DND-41 (cell line): ENCODE data around the gene MBP.

ENCODE experiments used
- ATAC-seq: fragments of 200-7000 bp; cut with Tn5 transposase; 3 replicates; pipeline ENCODE4 v1.9.1; 2021; ENCODE audit warnings: low read depth; ENCODE audit not compliant: insufficient read depth
- DNase-seq: peaks from one replicate; pipeline ENCODE4 v3.0.0-alpha.2; 2020
- H2AFZ ChIP-seq: 2 replicates; pipeline ENCODE4 v1.6.0; 2012; ENCODE audit warnings: low read depth, low read length
- H3K27ac ChIP-seq: 2 replicates; pipeline ENCODE4 v1.5.1; 2012; ENCODE audit warnings: low read length, inconsistent platforms
- H3K27me3 ChIP-seq: fragments of 200-600 bp; sonication (generic); 2 replicates; pipeline ENCODE4 v1.6.0; 2012; ENCODE audit warnings: low read length, mild to moderate bottlenecking, inconsistent platforms; ENCODE audit not compliant: insufficient read depth, poor library complexity
- H3K36me3 ChIP-seq: 2 replicates; pipeline ENCODE4 v1.5.1; 2012; ENCODE audit warnings: low read length, inconsistent platforms; ENCODE audit not compliant: insufficient read depth
- H3K4me1 ChIP-seq: 2 replicates; pipeline ENCODE4 v1.5.1; 2012; ENCODE audit warnings: mild to moderate bottlenecking, low read length; ENCODE audit not compliant: insufficient read depth
- H3K4me2 ChIP-seq: 2 replicates; pipeline ENCODE4 v1.6.0; 2012; ENCODE audit warnings: mild to moderate bottlenecking, moderate library complexity, low read length, inconsistent platforms; ENCODE audit not compliant: insufficient read depth
- H3K4me3 ChIP-seq, 2 experiments: fragments of 200-600 bp in 1 of 2; shearing (Covaris generic) in 1 of 2; 2 replicates each; pipeline ENCODE4 v1.5.1; 2012 to 2016; ENCODE audit warnings: inconsistent platforms in 2 of 2, low read length in 2 of 2, mild to moderate bottlenecking in 2 of 2, low read depth in 1 of 2, moderate library complexity in 1 of 2
- H3K79me2 ChIP-seq: 2 replicates; pipeline ENCODE4 v1.6.0; 2012; ENCODE audit warnings: low read length, inconsistent platforms; ENCODE audit not compliant: insufficient read depth
- H3K9ac ChIP-seq: 2 replicates; pipeline ENCODE4 v1.6.0; 2012; ENCODE audit warnings: low read depth, mild to moderate bottlenecking, inconsistent platforms, low read length, moderate library complexity
- H3K9me3 ChIP-seq: 2 replicates; pipeline ENCODE4 v1.5.1; 2012; ENCODE audit warnings: low read length, moderate library complexity, mild to moderate bottlenecking, inconsistent platforms; ENCODE audit not compliant: insufficient read depth, severe bottlenecking
- H4K20me1 ChIP-seq: 2 replicates; pipeline ENCODE4 v1.6.0; 2012; ENCODE audit warnings: low read length; ENCODE audit not compliant: insufficient read depth
- CTCF ChIP-seq: IDR thresholded peaks from 2 replicates; pipeline ENCODE4 v1.5.1; 2012; ENCODE audit warnings: borderline replicate concordance, low read length, moderate library complexity, mild to moderate bottlenecking; ENCODE audit not compliant: poor library complexity, severe bottlenecking; ENCODE audit errors: extremely low read depth
- EZH2 ChIP-seq: IDR thresholded peaks from 3 replicates; pipeline ENCODE4 v1.6.1; 2012; ENCODE audit warnings: borderline replicate concordance, low read depth, mild to moderate bottlenecking, moderate library complexity, low read length, inconsistent platforms; ENCODE audit not compliant: severe bottlenecking

Gene MBP

GRCh38 chr18:77076111-77076510, 56.5 kb downstream of the MBP start:
- H4K20me1 ChIP-seq, result no peaks in the 10 kb centered on the region
- H3K79me2 ChIP-seq, result peaks cover 90% of the 10 kb centered on the region
- H3K27me3 ChIP-seq, result no peaks in the 10 kb centered on the region
- ATAC-seq, result no peak
- H3K9me3 ChIP-seq, result no peaks in the 10 kb centered on the region
- no peak overlapping the region for H2AFZ ChIP-seq
- no peak for DNase-seq
- peaks cover 40% of the 10 kb centered on the region for H3K4me1 ChIP-seq
- H3K9ac ChIP-seq, result no peak overlapping the region
- H3K36me3 ChIP-seq, result peaks cover 29% of the 10 kb centered on the region
- no peak for TF ChIP-seq CTCF
- no peak for TF ChIP-seq EZH2
- peak overlapping the region; percentile 41; the same call in 1 of the 2 replicates for H3K27ac ChIP-seq
- H3K4me2 ChIP-seq, result no peak overlapping the region
- no peak overlapping the region for H3K4me3 ChIP-seq

- Histone ChIP-seq H3K79me2 (peaks cover 95% of the 10 kb centered on the region), H3K27me3 (no peaks in the 10 kb centered on the region), H3K4me3 (no peak overlapping the region), H3K4me2 (no peak overlapping the region), H3K9me3 (no peaks in the 10 kb centered on the region), H2AFZ (no peak overlapping the region), H3K4me1 (peaks cover 44% of the 10 kb centered on the region), H3K9ac (no peak overlapping the region), H3K36me3 (peaks cover 34% of the 10 kb centered on the region), H3K27ac (peak overlapping the region; percentile 34; the same call in 1 of the 2 replicates), H4K20me1 (no peaks in the 10 kb centered on the region)
- ATAC-seq (no peak), DNase-seq (no peak)
- TF ChIP-seq EZH2 (no peak), CTCF (no peak)
Observed at GRCh38 chr18:77074431-77074830, 58.2 kb downstream of the MBP start.

- no peaks in the 10 kb centered on the region for H3K9me3 ChIP-seq
- no peak overlapping the region for H3K9ac ChIP-seq
- no peak overlapping the region for H2AFZ ChIP-seq
- H3K4me1 ChIP-seq, result peaks cover 54% of the 10 kb centered on the region
- H3K4me2 ChIP-seq, result no peak overlapping the region
- TF ChIP-seq EZH2 (no peak), CTCF (no peak)
- H3K4me3 ChIP-seq, result no peak overlapping the region
- no peaks in the 10 kb centered on the region for H3K27me3 ChIP-seq
- H3K36me3 ChIP-seq, result peaks cover 26% of the 10 kb centered on the region
- peak overlapping the region; percentile 34 for H3K27ac ChIP-seq
- H3K79me2 ChIP-seq, result peaks cover 96% of the 10 kb centered on the region
- no peaks in the 10 kb centered on the region for H4K20me1 ChIP-seq
- no peak for DNase-seq
- ATAC-seq, result peak; percentile 24; the same call in 1 of the 3 replicates
Observed at GRCh38 chr18:77073336-77074093, 59.1 kb downstream of the MBP start.
